Natural killer cell (primary cell): ENCODE results near the gene DCTN2. TPM values are rescaled to one million over a fixed set of nuclear protein-coding genes. Genes with fewer than 3 reads are reported as not detected.
A peak's percentile ranks its signal among the peaks of the same experiment; 100 is the strongest.

Experiments
- ATAC-seq, 3 donors: fragments of 150-1000 bp in 2 of 3; fragments of 200-7000 bp in 1 of 3; cut with Tn5 transposase; 1 replicate in 1 of 3; 2 replicates in 2 of 3; pipeline ENCODE4 v1.10.0; 2021; ENCODE audit warnings: mild to moderate bottlenecking in 2 of 3, moderate library complexity in 2 of 3
- DNase-seq, 2 donors: peaks; one replicate each; pipeline versions ENCODE4 v3.0.0 to v3.0.0-alpha.2; 2013 to 2021; ENCODE audit warnings: mixed read lengths in 1 of 2
- H3K27ac ChIP-seq: one replicate; pipeline ENCODE4 v1.5.1; 2013; ENCODE audit warnings: mild to moderate bottlenecking, low read length
- H3K27me3 ChIP-seq: one replicate; pipeline ENCODE4 v1.6.1; 2013; ENCODE audit warnings: low read length; ENCODE audit not compliant: control insufficient read depth, insufficient read depth
- H3K36me3 ChIP-seq: one replicate; pipeline ENCODE4 v1.6.1; 2013; ENCODE audit warnings: low read length; ENCODE audit not compliant: control insufficient read depth, insufficient read depth
- H3K4me1 ChIP-seq: one replicate; pipeline ENCODE4 v1.6.1; 2013; ENCODE audit warnings: low read length; ENCODE audit not compliant: control insufficient read depth, insufficient read depth
- H3K4me3 ChIP-seq: one replicate; pipeline ENCODE4 v1.5.1; 2013; ENCODE audit warnings: low read length
- H3K9me3 ChIP-seq: one replicate; pipeline ENCODE4 v1.6.1; 2013; ENCODE audit warnings: low read length; ENCODE audit not compliant: control insufficient read depth, insufficient read depth
- H3K27ac Mint-ChIP-seq, 2 donors: one replicate each; pipeline ENCODE4 v1.8.0; 2022; ENCODE audit warnings: mild to moderate bottlenecking in 2 of 2, mixed read lengths in 2 of 2, moderate library complexity in 1 of 2
- H3K27me3 Mint-ChIP-seq, 2 donors: one replicate each; pipeline ENCODE4 v1.8.0; 2022; ENCODE audit warnings: low read depth in 2 of 2, mixed read lengths in 2 of 2
- H3K36me3 Mint-ChIP-seq: one replicate; pipeline ENCODE4 v1.8.0; 2022; ENCODE audit warnings: mixed read lengths
- H3K4me1 Mint-ChIP-seq, 2 donors: one replicate each; pipeline ENCODE4 v1.8.0; 2022; ENCODE audit warnings: mixed read lengths in 2 of 2
- H3K4me3 Mint-ChIP-seq: one replicate; pipeline ENCODE4 v1.8.0; 2022; ENCODE audit warnings: mild to moderate bottlenecking, moderate library complexity, mixed read lengths
- H3K9me3 Mint-ChIP-seq, 2 donors: one replicate each; pipeline ENCODE4 v1.8.0; 2022; ENCODE audit warnings: mixed read lengths in 2 of 2
- CTCF ChIP-seq: fragments of 200-600 bp; IDR thresholded peaks from one replicate; pipeline ENCODE4 v1.8.0; 2022; ENCODE audit warnings: antibody characterized with exemption
- WGBS: methylation state at CpG from one replicate; pipeline ENCODE4 v1.1.7; 2013; ENCODE audit warnings: missing lambda C conversion rate; ENCODE audit not compliant: insufficient coverage; 5-methylcytosine and 5-hydroxymethylcytosine counted together
- intact Hi-C: fragments of 100-400 bp; cut with micrococcal nuclease; formaldehyde crosslinking; loops from one replicate; pipeline ENCODE4 v1.14.2; 2022
- total RNA-seq, 4 donors: library from RNA; stranded (reverse); fragments of 120-200 nt in 1 of 4; gene quantifications; one replicate each; pipeline versions ENCODE4 v1.2.3 to v1.2.4, GENCODE V29; 2013 to 2022

DCTN2 gene
- total RNA-seq, 3 donors from 2014 or later (not counting 1 experiment from before 2014, with no cell fraction given), result 65.5 to 76.5 (median 71.8) TPM

GRCh38 chr12:57533108-57533507 is 13.9 kb downstream of the DCTN2 start:
- H3K4me3 ChIP-seq, result no peak overlapping the region
- no peaks in the 10 kb centered on the region for H3K4me1 ChIP-seq
- H3K27me3 Mint-ChIP-seq, result no peaks in the 10 kb centered on the region
- intact Hi-C loops, result no loop called here
- H3K27ac ChIP-seq, result no peak overlapping the region
- no peak overlapping the region for H3K27ac Mint-ChIP-seq
- no peak overlapping the region for H3K4me3 Mint-ChIP-seq
- 100% methylated on average over 7 of the region's 8 CpGs for WGBS
- ATAC-seq (no peak), DNase-seq (no peak)
- H3K9me3 ChIP-seq, result no peaks in the 10 kb centered on the region
- H3K27me3 ChIP-seq, result no peaks in the 10 kb centered on the region
- TF ChIP-seq CTCF, result no peak
- H3K36me3 Mint-ChIP-seq, result peaks cover 15% of the 10 kb centered on the region
- peaks cover 0 to 10% of the 10 kb centered on the region in 2 donors for H3K4me1 Mint-ChIP-seq
- peaks cover 70% of the 10 kb centered on the region for H3K36me3 ChIP-seq
- no peaks in the 10 kb centered on the region for H3K9me3 Mint-ChIP-seq

- H3K27me3 Mint-ChIP-seq, result no peaks in the 10 kb centered on the region
- Histone ChIP-seq H3K27ac (no peak overlapping the region), H3K4me1 (no peaks in the 10 kb centered on the region), H3K4me3 (no peak overlapping the region), H3K27me3 (no peaks in the 10 kb centered on the region), H3K36me3 (peaks cover 78% of the 10 kb centered on the region), H3K9me3 (no peaks in the 10 kb centered on the region)
- H3K9me3 Mint-ChIP-seq, result no peaks in the 10 kb centered on the region
- peak overlapping the region in 1 of 2 donors; percentile 23 for H3K27ac Mint-ChIP-seq
- DNase-seq, result no peak
- H3K4me1 Mint-ChIP-seq, result peaks cover 0 to 9% of the 10 kb centered on the region in 2 donors
- no peak for ATAC-seq
- WGBS, result 92% methylated on average over 1 of the region's 1 CpG
- no peak overlapping the region for H3K4me3 Mint-ChIP-seq
- H3K36me3 Mint-ChIP-seq, result peaks cover 15% of the 10 kb centered on the region
- intact Hi-C loops, result no loop called here
- no peak for TF ChIP-seq CTCF
These were observed 15.2 kb downstream of the DCTN2 start for GRCh38 chr12:57531836-57532235.

- intact Hi-C loops, result no loop called here
- Mint-ChIP-seq H3K36me3 (peaks cover 15% of the 10 kb centered on the region), H3K4me1 (peaks cover 0 to 20% of the 10 kb centered on the region in 2 donors), H3K4me3 (no peak overlapping the region), H3K27me3 (no peaks in the 10 kb centered on the region), H3K27ac (peak overlapping the region; percentile 64 to 71), H3K9me3 (no peaks in the 10 kb centered on the region)
- Histone ChIP-seq H3K4me3 (no peak overlapping the region), H3K27ac (no peak overlapping the region), H3K36me3 (peaks cover 85% of the 10 kb centered on the region), H3K27me3 (no peaks in the 10 kb centered on the region), H3K4me1 (no peaks in the 10 kb centered on the region), H3K9me3 (no peaks in the 10 kb centered on the region)
- ATAC-seq (no peak), DNase-seq (no peak)
- 95% methylated on average over 4 of the region's 5 CpGs for WGBS
- no peak for TF ChIP-seq CTCF
These were observed 16.4 kb downstream of the DCTN2 start for GRCh38 chr12:57530396-57531142.

- H3K27ac Mint-ChIP-seq, result peak overlapping the region; percentile 64 to 71
- Histone ChIP-seq H3K36me3 (peaks cover 80% of the 10 kb centered on the region), H3K4me3 (no peak overlapping the region), H3K27me3 (no peaks in the 10 kb centered on the region), H3K27ac (no peak overlapping the region), H3K9me3 (no peaks in the 10 kb centered on the region), H3K4me1 (peaks cover 7% of the 10 kb centered on the region)
- ATAC-seq (no peak), DNase-seq (no peak)
- intact Hi-C loops, result no loop called here
- whole genome bisulfite sequencing, result 98% methylated on average over 6 of the region's 6 CpGs
- TF ChIP-seq CTCF, result no peak
- peaks cover 15% of the 10 kb centered on the region for H3K36me3 Mint-ChIP-seq
- H3K9me3 Mint-ChIP-seq, result no peaks in the 10 kb centered on the region
- no peaks in the 10 kb centered on the region for H3K27me3 Mint-ChIP-seq
- peaks cover 0 to 27% of the 10 kb centered on the region in 2 donors for H3K4me1 Mint-ChIP-seq
- no peak overlapping the region for H3K4me3 Mint-ChIP-seq
These were observed 17.2 kb downstream of the DCTN2 start for GRCh38 chr12:57529831-57530230.
